ENCODE data around the gene A2M. TPM values are rescaled to one million over a fixed set of nuclear protein-coding genes. Genes with fewer than 3 reads are reported as not detected.

Gene A2M
- total RNA-seq, 4 donors from 2014 or later: 316 to 600 (median 331) TPM

GRCh38 chr12:9109213-9109522, 6.6 kb downstream of the A2M start:
- TF ChIP-seq CTCF (IDR thresholded peaks at IDR 0.05; ENCODE audit: low read depth): no peak

- no peak for TF ChIP-seq CTCF (IDR thresholded peaks at IDR 0.05; ENCODE audit: low read depth)
These were observed 7.1 kb downstream of the A2M start for GRCh38 chr12:9108504-9109212.

GRCh38 chr12:9107542-9107873, 8.2 kb downstream of the A2M start:
- no peak for TF ChIP-seq CTCF (IDR thresholded peaks at IDR 0.05; ENCODE audit: low read depth)

- no peak for TF ChIP-seq CTCF (IDR thresholded peaks at IDR 0.05; ENCODE audit: low read depth)
These were observed 8.8 kb downstream of the A2M start for GRCh38 chr12:9106610-9107541.

GRCh38 chr12:9106067-9106466, 9.7 kb downstream of the A2M start:
- no peak for TF ChIP-seq CTCF (IDR thresholded peaks at IDR 0.05; ENCODE audit: low read depth)

- no peak for TF ChIP-seq CTCF (IDR thresholded peaks at IDR 0.05; ENCODE audit: low read depth)
These were observed 10.8 kb downstream of the A2M start for GRCh38 chr12:9104767-9105423.

GRCh38 chr12:9104087-9104486, 11.6 kb downstream of the A2M start:
- no peak for TF ChIP-seq CTCF (IDR thresholded peaks at IDR 0.05; ENCODE audit: low read depth)
